Ectodermal cell (in vitro differentiated cells): ENCODE measurements around the gene MYH9.
"Not testable (repeated sequence)": the region's sequence is repeated elsewhere in the genome, so short reads cannot be mapped to it uniquely, and the experiment has no call there.

Source experiments
- H3K27ac ChIP-seq: 2 replicates; pipeline ENCODE4 v1.7.0; 2013; ENCODE audit warnings: mild to moderate bottlenecking, low read depth, low read length; ENCODE audit not compliant: insufficient read depth, poor library complexity, severe bottlenecking
- H3K27me3 ChIP-seq: 2 replicates; pipeline ENCODE4 v1.7.0; 2013; ENCODE audit warnings: mild to moderate bottlenecking, low read length; ENCODE audit not compliant: insufficient read depth, control insufficient read depth, poor library complexity, severe bottlenecking
- H3K36me3 ChIP-seq: one replicate; pipeline ENCODE4 v1.7.0; 2013; ENCODE audit warnings: low read length; ENCODE audit not compliant: control insufficient read depth, insufficient read depth
- H3K4me1 ChIP-seq: one replicate; pipeline ENCODE4 v1.7.0; 2013; ENCODE audit warnings: low read length; ENCODE audit not compliant: control insufficient read depth, insufficient read depth
- H3K4me3 ChIP-seq: 2 replicates; pipeline ENCODE4 v1.7.0; 2013; ENCODE audit warnings: low read depth, low read length, control low read depth; ENCODE audit not compliant: insufficient read depth
- H3K9me3 ChIP-seq: 2 replicates; pipeline ENCODE4 v1.7.0; 2013; ENCODE audit warnings: mild to moderate bottlenecking, low read length, moderate library complexity; ENCODE audit not compliant: control insufficient read depth
- WGBS, 2 experiments: methylation state at CpG; one replicate each; pipeline ENCODE4 v1.1.7; 2013; ENCODE audit warnings: missing lambda C conversion rate in 2 of 2; 5-methylcytosine and 5-hydroxymethylcytosine counted together

The MYH9 gene

GRCh38 chr22:36271951-36272350, 115.8 kb downstream of the MYH9 start:
- H3K4me3 ChIP-seq, H3K27ac ChIP-seq, H3K27me3 ChIP-seq, H3K36me3 ChIP-seq, H3K9me3 ChIP-seq, H3K4me1 ChIP-seq: not testable (repeated sequence)
- WGBS, 2 experiments = 91 to 95% methylated on average over 5 of the region's 5 CpGs

GRCh38 chr22:36271231-36271630, 116.5 kb downstream of the MYH9 start:
- not testable (repeated sequence) for H3K4me3 ChIP-seq, H3K4me1 ChIP-seq, H3K9me3 ChIP-seq, H3K27ac ChIP-seq, H3K27me3 ChIP-seq, H3K36me3 ChIP-seq
- 90 to 91% methylated on average over 7 of the region's 7 CpGs for WGBS, 2 experiments

- Histone ChIP-seq H3K4me1 (no peaks in the 10 kb centered on the region), H3K4me3 (no peak overlapping the region), H3K36me3 (no peaks in the 10 kb centered on the region), H3K27me3 (no peaks in the 10 kb centered on the region), H3K9me3 (no peaks in the 10 kb centered on the region), H3K27ac (no peak overlapping the region)
- WGBS, 2 experiments = 91 to 97% methylated on average over 11 of the region's 11 CpGs
Measured at GRCh38 chr22:36267896-36268485, 119.8 kb downstream of the MYH9 start.

- no peak overlapping the region for H3K27ac ChIP-seq
- no peak overlapping the region for H3K4me3 ChIP-seq
- H3K9me3 ChIP-seq = no peaks in the 10 kb centered on the region
- no peaks in the 10 kb centered on the region for H3K27me3 ChIP-seq
- no peaks in the 10 kb centered on the region for H3K4me1 ChIP-seq
- no peaks in the 10 kb centered on the region for H3K36me3 ChIP-seq
- WGBS, 2 experiments = 95 to 99% methylated on average over 4 of the region's 4 CpGs
Measured at GRCh38 chr22:36267058-36267457, 120.7 kb downstream of the MYH9 start.

GRCh38 chr22:36263886-36264664, 123.7 kb downstream of the MYH9 start:
- H3K27me3 ChIP-seq, H3K27ac ChIP-seq, H3K4me3 ChIP-seq, H3K9me3 ChIP-seq, H3K4me1 ChIP-seq, H3K36me3 ChIP-seq: not testable (repeated sequence)
- 84 to 87% methylated on average over 6 of the region's 7 CpGs for WGBS, 2 experiments

GRCh38 chr22:36263216-36263673, 124.5 kb downstream of the MYH9 start:
- peaks cover 15% of the 10 kb centered on the region for H3K4me1 ChIP-seq
- H3K9me3 ChIP-seq, H3K36me3 ChIP-seq, H3K4me3 ChIP-seq, H3K27ac ChIP-seq, H3K27me3 ChIP-seq: not testable (repeated sequence)
- 71 to 73% methylated on average over 5 of the region's 5 CpGs for WGBS, 2 experiments

GRCh38 chr22:36262307-36262706, 125.5 kb downstream of the MYH9 start:
- not testable (repeated sequence) for H3K9me3 ChIP-seq, H3K4me3 ChIP-seq
- 94 to 96% methylated on average over 3 of the region's 3 CpGs for WGBS, 2 experiments

GRCh38 chr22:36261675-36262074, 126.1 kb downstream of the MYH9 start:
- not testable (repeated sequence) for H3K36me3 ChIP-seq, H3K4me3 ChIP-seq, H3K27ac ChIP-seq, H3K9me3 ChIP-seq, H3K27me3 ChIP-seq
- WGBS, 2 experiments = 75 to 78% methylated on average over 6 of the region's 6 CpGs
- peaks cover 15% of the 10 kb centered on the region for H3K4me1 ChIP-seq

More at GRCh38 chr22:36262307-36262706, 125.5 kb downstream of the MYH9 start:
- not testable (repeated sequence) for H3K36me3 ChIP-seq, H3K27me3 ChIP-seq, H3K27ac ChIP-seq
- H3K4me1 ChIP-seq = peaks cover 15% of the 10 kb centered on the region

- Histone ChIP-seq H3K36me3 (no peaks in the 10 kb centered on the region), H3K27me3 (no peaks in the 10 kb centered on the region), H3K27ac (peak overlapping the region; percentile 84), H3K4me3 (peak overlapping the region; percentile 15), H3K9me3 (no peaks in the 10 kb centered on the region), H3K4me1 (peaks cover 27% of the 10 kb centered on the region)
- 68 to 70% methylated on average over 14 of the region's 14 CpGs for WGBS, 2 experiments
Measured at GRCh38 chr22:36259615-36260300, 128.0 kb downstream of the MYH9 start.
